IMR-90 (cell line): ENCODE measurements around the gene OPTC. TPM values are rescaled to one million over a fixed set of nuclear protein-coding genes. Genes with fewer than 3 reads are reported as not detected.

ENCODE experiments used
- ATAC-seq: fragments of 200-7000 bp; cut with Tn5 transposase; 2 replicates; pipeline ENCODE4 v1.9.1; 2020; ENCODE audit warnings: low read depth, mild to moderate bottlenecking, moderate library complexity
- BruUV-seq: library from RNA; stranded (reverse); fragments of 400-500 nt; replicated peaks from 2 replicates; lab custom pipeline; 2021; lab: Mats Ljungman, UMichigan
- CTCF ChIA-PET: fragments of 300-600 bp; formaldehyde crosslinking; extraction: SDS; loops from one replicate; lab custom pipeline; 2021; ENCODE audit warnings: antibody characterized with exemption; lab: Yijun Ruan, JAX
- POLR2A ChIA-PET: fragments of 300-600 bp; sonication (Branson Sonifier 250); formaldehyde crosslinking; loops from one replicate; lab custom pipeline; 2022; ENCODE audit warnings: antibody characterized with exemption; ENCODE audit not compliant: unreplicated experiment; lab: Charles Lee
- DNase-seq: peaks from one replicate; pipeline ENCODE4 v3.0.0; 2013
- H2AFZ ChIP-seq: replicated peaks from 2 replicates; pipeline ENCODE3; 2013; ENCODE audit warnings: low read length, mild to moderate bottlenecking; ENCODE audit not compliant: poor library complexity
- H2AK5ac ChIP-seq: 2 replicates; pipeline ENCODE4 v1.6.1; 2013; ENCODE audit warnings: low read depth, low read length, inconsistent platforms
- H2AK9ac ChIP-seq: replicated peaks from 2 replicates; pipeline ENCODE3; 2013; ENCODE audit warnings: mild to moderate bottlenecking, low read depth, low read length, moderate library complexity; ENCODE audit not compliant: poor library complexity
- H2BK120ac ChIP-seq: 2 replicates; pipeline ENCODE4 v1.6.1; 2013; ENCODE audit warnings: low read depth, low read length, inconsistent platforms
- H2BK15ac ChIP-seq: 3 replicates; pipeline ENCODE4 v1.6.1; 2013; ENCODE audit warnings: low read depth, low read length, inconsistent platforms
- H2BK20ac ChIP-seq: 2 replicates; pipeline ENCODE4 v1.6.1; 2013; ENCODE audit warnings: low read depth, mild to moderate bottlenecking, inconsistent platforms, low read length, moderate library complexity
- H2BK5ac ChIP-seq: 2 replicates; pipeline ENCODE4 v1.6.1; 2013; ENCODE audit warnings: mild to moderate bottlenecking, low read depth, low read length, inconsistent platforms; ENCODE audit not compliant: poor library complexity, severe bottlenecking
- H3K14ac ChIP-seq: replicated peaks from 2 replicates; pipeline ENCODE4 v1.6.1; 2013; ENCODE audit warnings: low read depth, low read length, inconsistent platforms
- H3K18ac ChIP-seq: 2 replicates; pipeline ENCODE4 v1.6.1; 2013; ENCODE audit warnings: low read depth, low read length, control low read depth
- H3K23ac ChIP-seq: 2 replicates; pipeline ENCODE4 v1.6.1; 2013; ENCODE audit warnings: low read depth, low read length, inconsistent platforms
- H3K27ac ChIP-seq: 2 replicates; pipeline ENCODE4 v1.5.1; 2013; ENCODE audit warnings: mild to moderate bottlenecking, control low read depth, low read length; ENCODE audit not compliant: insufficient read depth
- H3K27me3 ChIP-seq: 2 replicates; pipeline ENCODE4 v1.6.1; 2013; ENCODE audit warnings: low read length; ENCODE audit not compliant: control insufficient read depth, insufficient read depth
- H3K36me3 ChIP-seq: 2 replicates; pipeline ENCODE4 v1.6.1; 2013; ENCODE audit warnings: low read length, mixed read lengths; ENCODE audit not compliant: control insufficient read depth, insufficient read depth
- H3K4ac ChIP-seq: 2 replicates; pipeline ENCODE4 v1.6.1; 2013; ENCODE audit warnings: low read depth, low read length, inconsistent platforms
- H3K4me1 ChIP-seq: 2 replicates; pipeline ENCODE4 v1.6.1; 2013; ENCODE audit warnings: low read length, mixed read lengths; ENCODE audit not compliant: control insufficient read depth, insufficient read depth
- H3K4me2 ChIP-seq: 2 replicates; pipeline ENCODE4 v1.6.1; 2013; ENCODE audit warnings: low read depth, mild to moderate bottlenecking, control low read depth, low read length, moderate library complexity
- H3K4me3 ChIP-seq: 2 replicates; pipeline ENCODE4 v1.5.1; 2013; ENCODE audit warnings: low read depth, mild to moderate bottlenecking, control low read depth, low read length, moderate library complexity; ENCODE audit not compliant: insufficient read depth
- H3K56ac ChIP-seq: 2 replicates; pipeline ENCODE4 v1.6.1; 2013; ENCODE audit warnings: low read length, inconsistent platforms; ENCODE audit not compliant: insufficient read depth; ENCODE audit errors: extremely low read depth
- H3K79me1 ChIP-seq, 2 experiments: 2 replicates each; pipeline ENCODE4 v1.6.1; 2013; ENCODE audit warnings: low read length in 2 of 2, inconsistent platforms in 1 of 2, low read depth in 1 of 2
- H3K9ac ChIP-seq: 2 replicates; pipeline ENCODE4 v1.6.1; 2013; ENCODE audit warnings: low read depth, low read length, control low read depth
- H3K9me1 ChIP-seq: 2 replicates; pipeline ENCODE4 v1.6.1; 2013; ENCODE audit warnings: low read length, inconsistent platforms; ENCODE audit not compliant: insufficient read depth
- H3K9me3 ChIP-seq: 2 replicates; pipeline ENCODE4 v1.6.1; 2013; ENCODE audit warnings: low read length; ENCODE audit not compliant: control insufficient read depth, insufficient read depth
- H4K20me1 ChIP-seq: 2 replicates; pipeline ENCODE4 v1.6.1; 2013; ENCODE audit warnings: low read length, inconsistent platforms; ENCODE audit not compliant: insufficient read depth
- H4K5ac ChIP-seq: 2 replicates; pipeline ENCODE4 v1.6.1; 2013; ENCODE audit warnings: mild to moderate bottlenecking, low read depth, low read length, control low read depth
- H4K8ac ChIP-seq, 2 experiments: 2 replicates each; pipeline ENCODE4 v1.6.1; 2013; ENCODE audit warnings: low read depth in 2 of 2, low read length in 2 of 2, control low read depth in 1 of 2, inconsistent platforms in 1 of 2
- H4K91ac ChIP-seq: 2 replicates; pipeline ENCODE4 v1.6.1; 2013; ENCODE audit warnings: low read depth, low read length, inconsistent platforms; ENCODE audit not compliant: insufficient read depth
- BHLHE40 ChIP-seq: fragments of 150-350 bp; IDR thresholded peaks from 2 replicates; pipeline ENCODE4 v1.6.1; 2016; ENCODE audit warnings: mild to moderate bottlenecking, low read depth, low read length
- FOS ChIP-seq: fragments of 150-350 bp; IDR thresholded peaks from 2 replicates; pipeline ENCODE4 v1.6.1; 2016; ENCODE audit warnings: low read depth, low read length
- NFE2L2 ChIP-seq: fragments of 150-350 bp; IDR thresholded peaks from 2 replicates; pipeline ENCODE4 v1.6.1; 2016; ENCODE audit warnings: low read depth, mild to moderate bottlenecking, low read length
- POLR2A ChIP-seq: IDR thresholded peaks from 2 replicates; pipeline ENCODE4 v1.6.1; 2012; ENCODE audit warnings: mild to moderate bottlenecking, low read depth, low read length
- RCOR1 ChIP-seq: IDR thresholded peaks from 2 replicates; pipeline ENCODE4 v1.6.1; 2012; ENCODE audit warnings: mild to moderate bottlenecking, low read length, improper control_type of control experiment; ENCODE audit not compliant: insufficient replicate concordance
- RFX5 ChIP-seq: IDR thresholded peaks from 2 replicates; pipeline ENCODE4 v1.8.0; 2012; ENCODE audit warnings: low read depth, mild to moderate bottlenecking, low read length, moderate library complexity
- SMC3 ChIP-seq: fragments of 150-350 bp; IDR thresholded peaks from 2 replicates; pipeline ENCODE4 v1.6.1; 2016; ENCODE audit warnings: low read depth, mild to moderate bottlenecking, antibody characterized with exemption, low read length, moderate library complexity
- WGBS, 2 experiments: methylation state at CpG; one replicate each; pipeline versions ENCODE4 v1.1.5 to v1.1.7; 2013; ENCODE audit warnings: missing lambda C conversion rate in 2 of 2; ENCODE audit not compliant: insufficient read length in 1 of 2; ENCODE audit errors: extremely low coverage in 2 of 2; 5-methylcytosine and 5-hydroxymethylcytosine counted together
- dilution Hi-C: fragments of 300-500 bp; cut with HindIII; formaldehyde crosslinking; loops from one replicate; pipeline ENCODE4 v1.14.3; 2018; ENCODE audit warnings: low sequenced_read_pairs; ENCODE audit not compliant: unreplicated experiment
- in situ Hi-C: fragments of 300-500 bp; cut with MboI; formaldehyde crosslinking; loops from 3 replicates; pipeline ENCODE4 v1.14.3; 2019; ENCODE audit warnings: low sequenced_read_pairs, inconsistent platforms, mixed read lengths
- intact Hi-C: fragments of 100-400 bp; cut with micrococcal nuclease; formaldehyde crosslinking; loops from 2 replicates; pipeline ENCODE4 v1.10.0; 2022
- polyA plus RNA-seq, 3 experiments: library from polyadenylated mRNA; depleted of rRNA; stranded (reverse); fragments of >200 nt; gene quantifications; 2 replicates each; pipeline ENCODE4 v1.2.3, GENCODE V29; 2012; ENCODE audit warnings: low replicate concordance in 1 of 3
- total RNA-seq: library from RNA; depleted of rRNA; stranded (reverse); fragments of >200 nt; gene quantifications from 2 replicates; pipeline ENCODE4 v1.2.3, GENCODE V29; 2012
- TF ChIP-seq, protein P1 (sequence below): fragments of 150-350 bp; IDR thresholded peaks from 2 replicates; pipeline ENCODE4 v1.6.1; 2017; ENCODE audit warnings: mild to moderate bottlenecking, antibody characterized with exemption, low read length, low read depth

OPTC gene
- total and polyA plus RNA-seq, 2 of the 4 experiments (the other 2 are of a cell fraction), result not detected

- H3K4me3 ChIP-seq, result no peak overlapping the region
- peaks cover 33% of the 10 kb centered on the region for H3K4me1 ChIP-seq
- H3K36me3 ChIP-seq, result no peaks in the 10 kb centered on the region
- dilution Hi-C loops, result no loop called here
- no peak overlapping the region for H3K4me2 ChIP-seq
- in situ Hi-C loops, result no loop called here
- H2BK5ac ChIP-seq, result no peak overlapping the region
- ATAC-seq, result no peak
- H3K14ac ChIP-seq, result no peak overlapping the region
- no CpG with 5 or more reads among the region's 9 CpGs for WGBS, 2 experiments
- no peak overlapping the region for H4K5ac ChIP-seq
- H3K27ac ChIP-seq, result no peak overlapping the region
- H2AFZ ChIP-seq, result peak overlapping the region; percentile 29
- ChIA-PET POLR2A (no interaction called here), CTCF (interaction anchor here (0.6 kb wide), 1 partner anchor 11 kb away, joined by 3 read pairs; no protein-coding TSS in a partner anchor)
- 0 out of 3 replicates have a peak overlapping the region, but pooled peaks have one; percentile 23 for H2BK15ac ChIP-seq
- H3K18ac ChIP-seq, result no peak overlapping the region
- no peak overlapping the region for H3K56ac ChIP-seq
- no peak overlapping the region for H2BK20ac ChIP-seq
- H3K9ac ChIP-seq, result no peak overlapping the region
- DNase-seq, result no peak
- no peak overlapping the region for H3K23ac ChIP-seq
- BruUV-seq, result no TSS peak
- no peak overlapping the region for H4K8ac ChIP-seq
- H2BK120ac ChIP-seq, result no peak overlapping the region
- H4K91ac ChIP-seq, result no peak overlapping the region
- TF ChIP-seq, protein P1, sequence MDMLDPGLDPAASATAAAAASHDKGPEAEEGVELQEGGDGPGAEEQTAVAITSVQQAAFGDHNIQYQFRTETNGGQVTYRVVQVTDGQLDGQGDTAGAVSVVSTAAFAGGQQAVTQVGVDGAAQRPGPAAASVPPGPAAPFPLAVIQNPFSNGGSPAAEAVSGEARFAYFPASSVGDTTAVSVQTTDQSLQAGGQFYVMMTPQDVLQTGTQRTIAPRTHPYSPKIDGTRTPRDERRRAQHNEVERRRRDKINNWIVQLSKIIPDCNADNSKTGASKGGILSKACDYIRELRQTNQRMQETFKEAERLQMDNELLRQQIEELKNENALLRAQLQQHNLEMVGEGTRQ, result no peak
- no peak for TF ChIP-seq BHLHE40
- TF ChIP-seq SMC3, result no peak
- TF ChIP-seq NFE2L2, result no peak
- TF ChIP-seq FOS, result no peak
- TF ChIP-seq RFX5, result no peak
- TF ChIP-seq RCOR1, result no peak
- no peak for TF ChIP-seq POLR2A
- peaks cover 39% of the 10 kb centered on the region for H3K9me1 ChIP-seq
- peaks cover 9 to 32% of the 10 kb centered on the region in 2 experiments; a peak in 3 of 4 replicates for H3K79me1 ChIP-seq
- peak overlapping the region; percentile 16; the same call in 1 of the 2 replicates for H3K4ac ChIP-seq
- no peaks in the 10 kb centered on the region for H3K27me3 ChIP-seq
- H2AK5ac ChIP-seq, result peak overlapping the region; percentile 17; the same call in 1 of the 2 replicates
- H3K9me3 ChIP-seq, result no peaks in the 10 kb centered on the region
- no peaks in the 10 kb centered on the region for H4K20me1 ChIP-seq
- no peak overlapping the region for H2AK9ac ChIP-seq
- intact Hi-C loops, result no loop called here
Observed at GRCh38 chr1:203516184-203516583, 22.2 kb downstream of the OPTC start.
